IPS-15b (cell line): ENCODE data around the gene LEF1.

Experiments
- H3K27me3 ChIP-seq: one replicate; pipeline ENCODE4 v1.6.1; 2013; ENCODE audit warnings: low read length; ENCODE audit not compliant: control insufficient read depth, insufficient read depth
- H3K36me3 ChIP-seq: one replicate; pipeline ENCODE4 v1.6.1; 2013; ENCODE audit warnings: low read length; ENCODE audit not compliant: control insufficient read depth, insufficient read depth
- H3K4me1 ChIP-seq: one replicate; pipeline ENCODE4 v1.6.1; 2013; ENCODE audit warnings: mild to moderate bottlenecking, low read length; ENCODE audit not compliant: control insufficient read depth, insufficient read depth
- H3K4me3 ChIP-seq: one replicate; pipeline ENCODE4 v1.5.1; 2013; ENCODE audit warnings: low read depth, low read length
- H3K9ac ChIP-seq: one replicate; pipeline ENCODE4 v1.6.1; 2013; ENCODE audit warnings: low read depth, mild to moderate bottlenecking, low read length
- H3K9me3 ChIP-seq: one replicate; pipeline ENCODE4 v1.6.1; 2013; ENCODE audit warnings: mild to moderate bottlenecking, low read length; ENCODE audit not compliant: control insufficient read depth, insufficient read depth

Gene LEF1

DNA sequence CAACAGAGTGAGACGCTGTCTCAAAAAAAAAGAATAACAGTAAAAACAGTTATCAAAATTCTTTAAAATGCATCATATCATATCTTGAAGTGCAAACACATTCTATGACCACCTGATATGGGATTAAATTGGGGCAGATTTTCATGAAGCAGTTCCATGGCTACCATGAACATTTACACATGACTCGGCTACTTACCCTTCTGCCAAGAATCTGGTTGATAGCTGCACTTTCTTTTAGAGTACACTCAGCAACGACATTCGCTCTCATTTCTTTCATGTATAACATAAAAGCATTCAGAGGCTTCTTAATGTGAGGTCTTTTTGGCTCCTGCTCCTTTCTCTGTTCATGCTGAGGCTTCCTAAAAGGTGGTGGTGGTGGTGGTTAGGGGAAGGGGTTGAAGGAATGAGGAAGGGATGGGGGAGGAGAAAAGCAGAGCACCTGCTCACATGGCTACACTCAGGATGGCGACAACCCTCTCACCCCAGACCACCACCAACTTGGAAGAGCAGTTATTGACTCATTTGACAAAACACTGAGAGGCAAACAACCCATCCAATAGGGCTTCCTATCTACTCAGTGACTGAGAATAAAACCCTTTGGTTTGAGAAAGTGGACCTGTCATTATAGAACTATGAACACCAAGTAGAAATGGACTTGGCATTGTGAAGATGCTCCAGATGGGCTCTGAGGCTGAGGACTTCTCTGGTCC is 90.6 kb downstream of the LEF1 start:
- Histone ChIP-seq H3K27me3 (no peaks in the 10 kb centered on the region), H3K9me3 (no peaks in the 10 kb centered on the region), H3K9ac (no peak overlapping the region), H3K4me1 (no peaks in the 10 kb centered on the region), H3K36me3 (no peaks in the 10 kb centered on the region), H3K4me3 (no peak overlapping the region)

GRCh38 chr4:108072300-108072699 is 96.4 kb downstream of the LEF1 start:
- Histone ChIP-seq H3K9ac (no peak overlapping the region), H3K36me3 (no peaks in the 10 kb centered on the region), H3K9me3 (no peaks in the 10 kb centered on the region), H3K27me3 (no peaks in the 10 kb centered on the region), H3K4me3 (no peak overlapping the region), H3K4me1 (no peaks in the 10 kb centered on the region)

- Histone ChIP-seq H3K9ac (no peak overlapping the region), H3K4me3 (no peak overlapping the region), H3K9me3 (no peaks in the 10 kb centered on the region), H3K4me1 (no peaks in the 10 kb centered on the region), H3K36me3 (no peaks in the 10 kb centered on the region), H3K27me3 (no peaks in the 10 kb centered on the region)
These were observed 98.0 kb downstream of the LEF1 start for GRCh38 chr4:108070775-108071174.

DNA sequence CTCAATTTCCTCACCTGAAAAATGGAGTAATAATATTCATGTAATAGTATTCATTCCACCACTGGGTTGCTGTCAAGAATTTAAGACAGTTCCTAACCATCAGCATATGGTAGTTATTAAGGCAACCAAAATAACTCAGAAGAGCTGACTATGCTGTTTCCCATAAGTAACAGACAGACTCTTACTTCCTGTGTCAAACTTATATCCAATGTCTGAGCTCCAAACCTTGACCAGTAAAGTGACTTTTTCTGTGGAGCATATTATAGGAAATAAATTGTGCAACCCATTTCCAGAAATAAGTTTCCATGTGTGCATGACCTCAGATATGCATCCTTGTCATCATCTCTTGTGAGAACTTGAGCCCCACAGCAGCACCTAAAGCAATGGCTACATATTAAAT is 100.3 kb downstream of the LEF1 start:
- Histone ChIP-seq H3K9ac (no peak overlapping the region), H3K27me3 (no peaks in the 10 kb centered on the region), H3K4me1 (no peaks in the 10 kb centered on the region), H3K9me3 (no peaks in the 10 kb centered on the region), H3K36me3 (no peaks in the 10 kb centered on the region), H3K4me3 (no peak overlapping the region)

DNA sequence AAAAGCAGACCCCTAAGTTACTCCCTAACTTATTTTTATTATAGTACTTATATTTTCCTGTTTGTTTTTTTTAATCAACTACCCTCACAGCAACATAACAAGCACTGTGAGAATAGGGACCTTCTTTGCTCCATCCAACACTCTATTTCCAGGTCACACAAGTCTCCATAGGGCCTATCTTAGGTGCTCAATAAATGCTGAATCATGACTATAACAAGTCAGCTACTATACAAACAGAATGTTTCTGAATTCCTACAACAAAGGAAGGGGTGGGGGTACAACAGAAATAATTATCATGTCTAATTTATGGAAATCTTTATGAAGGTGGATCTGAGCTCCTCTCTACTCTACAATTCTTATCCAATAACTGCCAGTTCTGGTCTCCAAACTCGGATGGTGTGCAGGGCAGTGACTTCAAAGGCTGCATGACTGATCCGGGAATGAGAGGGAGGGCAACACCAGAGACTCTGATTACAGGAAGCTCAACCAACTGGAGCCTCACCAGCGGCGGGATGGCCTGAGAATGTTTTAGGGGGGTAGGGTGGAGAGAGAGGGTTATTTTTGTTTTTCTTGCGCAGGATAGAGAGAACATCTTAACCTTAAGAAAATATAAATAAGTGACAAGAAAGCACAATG is 107.9 kb downstream of the LEF1 start:
- Histone ChIP-seq H3K4me3 (no peak overlapping the region), H3K9ac (no peak overlapping the region), H3K9me3 (no peaks in the 10 kb centered on the region), H3K4me1 (no peaks in the 10 kb centered on the region), H3K36me3 (no peaks in the 10 kb centered on the region), H3K27me3 (no peaks in the 10 kb centered on the region)

DNA sequence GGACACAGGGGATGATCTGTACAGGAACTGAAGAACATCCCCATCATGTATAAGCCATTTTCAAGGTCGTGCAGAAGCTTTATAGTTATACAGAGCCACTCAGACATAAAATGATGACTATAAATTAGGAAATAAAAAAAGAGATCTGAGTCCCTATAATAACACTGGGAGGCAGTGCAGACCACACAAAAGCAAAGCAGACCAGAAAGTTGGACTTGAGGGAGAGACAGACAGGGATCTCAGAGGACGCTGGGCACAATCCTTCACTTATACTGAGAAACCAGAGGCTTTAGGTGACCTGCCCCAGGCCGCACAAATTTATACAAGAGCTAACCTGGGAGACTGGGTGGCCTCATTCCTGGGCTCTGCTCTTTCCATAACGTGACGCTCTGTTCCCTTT is 108.6 kb downstream of the LEF1 start:
- no peak overlapping the region for H3K9ac ChIP-seq
- no peaks in the 10 kb centered on the region for H3K27me3 ChIP-seq
- H3K4me3 ChIP-seq, result no peak overlapping the region
- H3K4me1 ChIP-seq, result no peaks in the 10 kb centered on the region
- no peaks in the 10 kb centered on the region for H3K9me3 ChIP-seq
- no peaks in the 10 kb centered on the region for H3K36me3 ChIP-seq

DNA sequence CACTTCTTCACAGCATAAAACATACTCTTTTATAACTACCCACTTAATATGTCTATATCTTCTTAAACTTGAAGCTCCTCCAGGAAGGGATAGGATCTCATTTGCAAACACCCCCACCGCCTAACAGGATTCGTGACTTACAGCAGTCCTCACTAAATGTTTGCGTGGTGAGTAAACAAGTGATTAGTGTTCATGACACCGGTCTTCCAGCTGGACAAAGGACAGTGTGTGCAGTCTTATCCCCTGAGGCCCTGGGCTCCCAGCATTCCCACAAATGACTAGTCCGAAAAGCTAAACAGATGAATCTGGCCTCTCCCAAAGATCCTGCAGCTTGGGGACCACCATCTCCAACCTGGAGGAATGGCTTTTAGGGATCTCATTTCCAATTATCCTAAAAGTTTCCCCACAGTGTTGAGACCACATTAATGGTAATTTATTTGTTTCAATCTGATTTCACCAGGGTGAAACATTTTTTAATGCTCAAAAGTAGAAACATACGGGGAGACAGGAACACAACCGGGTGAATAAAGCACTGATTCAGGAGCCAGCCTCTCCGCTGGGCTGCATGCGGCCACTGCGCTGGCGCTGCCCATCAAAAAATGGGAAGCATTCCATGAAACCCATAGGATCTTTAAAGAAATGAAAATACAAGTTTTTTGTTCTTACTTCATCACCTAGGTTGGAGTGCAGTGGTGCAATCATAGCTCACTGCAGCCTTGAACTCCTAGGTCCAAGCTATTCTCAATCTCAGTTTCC is 109.9 kb downstream of the LEF1 start:
- no peaks in the 10 kb centered on the region for H3K27me3 ChIP-seq
- H3K4me3 ChIP-seq, result no peak overlapping the region
- no peak overlapping the region for H3K9ac ChIP-seq
- no peaks in the 10 kb centered on the region for H3K9me3 ChIP-seq
- H3K4me1 ChIP-seq, result no peaks in the 10 kb centered on the region
- no peaks in the 10 kb centered on the region for H3K36me3 ChIP-seq

- H3K36me3 ChIP-seq, result no peaks in the 10 kb centered on the region
- H3K4me3 ChIP-seq, result no peak overlapping the region
- no peaks in the 10 kb centered on the region for H3K9me3 ChIP-seq
- H3K9ac ChIP-seq, result no peak overlapping the region
- H3K4me1 ChIP-seq, result no peaks in the 10 kb centered on the region
- peaks cover 2% of the 10 kb centered on the region for H3K27me3 ChIP-seq
These were observed 112.3 kb downstream of the LEF1 start for GRCh38 chr4:108056418-108056817.

GRCh38 chr4:108055787-108056186 is 112.9 kb downstream of the LEF1 start:
- Histone ChIP-seq H3K9ac (no peak overlapping the region), H3K9me3 (no peaks in the 10 kb centered on the region), H3K4me1 (no peaks in the 10 kb centered on the region), H3K27me3 (peaks cover 2% of the 10 kb centered on the region), H3K36me3 (no peaks in the 10 kb centered on the region), H3K4me3 (no peak overlapping the region)

- H3K36me3 ChIP-seq, result no peaks in the 10 kb centered on the region
- no peak overlapping the region for H3K4me3 ChIP-seq
- H3K4me1 ChIP-seq, result no peaks in the 10 kb centered on the region
- no peak overlapping the region for H3K9ac ChIP-seq
- H3K9me3 ChIP-seq, result no peaks in the 10 kb centered on the region
- peaks cover 12% of the 10 kb centered on the region for H3K27me3 ChIP-seq
These were observed 114.6 kb downstream of the LEF1 start for GRCh38 chr4:108054025-108054638.

GRCh38 chr4:108053251-108053711 is 115.5 kb downstream of the LEF1 start:
- no peaks in the 10 kb centered on the region for H3K4me1 ChIP-seq
- H3K27me3 ChIP-seq, result peaks cover 12% of the 10 kb centered on the region
- H3K9ac ChIP-seq, result no peak overlapping the region
- no peak overlapping the region for H3K4me3 ChIP-seq
- H3K36me3 ChIP-seq, result no peaks in the 10 kb centered on the region
- H3K9me3 ChIP-seq, result no peaks in the 10 kb centered on the region
